Endodermal cell (in vitro differentiated cells): ENCODE data around the gene KDM2B. TPM values are rescaled to one million over a fixed set of nuclear protein-coding genes. Genes with fewer than 3 reads are reported as not detected.

Experiments
- DNase-seq: peaks from one replicate; pipeline ENCODE4 v3.0.0-alpha.2; 2017
- H3K27ac ChIP-seq: 2 replicates; pipeline ENCODE4 v1.5.1; 2013; ENCODE audit warnings: mild to moderate bottlenecking, low read depth, low read length, moderate library complexity
- H3K27me3 ChIP-seq: 2 replicates; pipeline ENCODE4 v1.6.1; 2013; ENCODE audit warnings: mild to moderate bottlenecking, low read length, moderate library complexity; ENCODE audit not compliant: insufficient read depth, control insufficient read depth, poor library complexity, severe bottlenecking
- H3K36me3 ChIP-seq: 2 replicates; pipeline ENCODE4 v1.7.0; 2013; ENCODE audit warnings: mild to moderate bottlenecking, low read length, moderate library complexity; ENCODE audit not compliant: control insufficient read depth, insufficient read depth
- H3K4me1 ChIP-seq: one replicate; pipeline ENCODE4 v1.7.0; 2013; ENCODE audit warnings: low read length; ENCODE audit not compliant: control insufficient read depth, insufficient read depth
- H3K4me3 ChIP-seq: 2 replicates; pipeline ENCODE4 v1.5.1; 2013; ENCODE audit warnings: mild to moderate bottlenecking, low read length, moderate library complexity
- H3K9ac ChIP-seq: 2 replicates; pipeline ENCODE4 v1.6.1; 2013; ENCODE audit warnings: mild to moderate bottlenecking, low read length, moderate library complexity; ENCODE audit not compliant: poor library complexity, severe bottlenecking; ENCODE audit errors: extremely low read depth
- H3K9me3 ChIP-seq: 2 replicates; pipeline ENCODE4 v1.6.1; 2013; ENCODE audit warnings: mild to moderate bottlenecking, low read length, moderate library complexity; ENCODE audit not compliant: control insufficient read depth
- H3K27ac Mint-ChIP-seq: 2 replicates; pipeline ENCODE4 v1.8.0; 2020; ENCODE audit warnings: mixed read lengths
- H3K27me3 Mint-ChIP-seq: 2 replicates; pipeline ENCODE4 v1.8.0; 2021; ENCODE audit warnings: mild to moderate bottlenecking, mixed read lengths; ENCODE audit not compliant: insufficient read depth
- H3K36me3 Mint-ChIP-seq: 2 replicates; pipeline ENCODE4 v1.8.0; 2020; ENCODE audit warnings: low read depth, mixed read lengths
- H3K4me1 Mint-ChIP-seq: 2 replicates; pipeline ENCODE4 v1.8.0; 2020; ENCODE audit warnings: mixed read lengths
- H3K4me3 Mint-ChIP-seq: 2 replicates; pipeline ENCODE4 v1.8.0; 2020; ENCODE audit warnings: mild to moderate bottlenecking, moderate library complexity, mixed read lengths
- H3K9me3 Mint-ChIP-seq: 2 replicates; pipeline ENCODE4 v1.8.0; 2020; ENCODE audit warnings: mild to moderate bottlenecking, mixed read lengths
- CTCF ChIP-seq: fragments of 200-600 bp; sonication (generic); conservative IDR thresholded peaks from 2 replicates; pipeline ENCODE4 v1.5.0; 2021; ENCODE audit warnings: antibody characterized with exemption, mild to moderate bottlenecking
- WGBS, 2 experiments: methylation state at CpG; one replicate each; pipeline versions ENCODE4 v1.1.5 to v1.1.7; 2013; ENCODE audit warnings: missing lambda C conversion rate in 2 of 2, mixed read lengths in 1 of 2; ENCODE audit not compliant: insufficient coverage in 1 of 2, insufficient read length in 1 of 2; 5-methylcytosine and 5-hydroxymethylcytosine counted together
- total RNA-seq, 2 donors: library from RNA; stranded (reverse); fragmentation: NEBNext Ultra II Directional in 1 of 2; extraction: Animal tissue kit (Norgen Biotek cat#: 25700) in 1 of 2; gene quantifications; 2 replicates in 1 of 2; 3 replicates in 1 of 2; pipeline ENCODE4 v1.2.1, GENCODE V29; 2021

Gene KDM2B
- total RNA-seq, 2 donors from 2014 or later: 103 to 125 TPM

- TF ChIP-seq CTCF: no peak
- 7 to 32% methylated on average over 3 of the region's 3 CpGs for WGBS, 2 experiments
- H3K27ac Mint-ChIP-seq: peak overlapping the region; percentile 29
- H3K27me3 Mint-ChIP-seq: no peaks in the 10 kb centered on the region
- H3K36me3 ChIP-seq: no peaks in the 10 kb centered on the region
- H3K9me3 Mint-ChIP-seq: no peaks in the 10 kb centered on the region
- no peak overlapping the region for H3K4me3 ChIP-seq
- peaks cover under 1% of the 10 kb centered on the region for H3K4me1 ChIP-seq
- no peak overlapping the region for H3K4me3 Mint-ChIP-seq
- DNase-seq: peak; percentile 96
- H3K27me3 ChIP-seq: no peaks in the 10 kb centered on the region
- no peak overlapping the region for H3K9ac ChIP-seq
- peaks cover 23% of the 10 kb centered on the region for H3K36me3 Mint-ChIP-seq
- H3K4me1 Mint-ChIP-seq: peaks cover 6% of the 10 kb centered on the region
- peak overlapping the region; percentile 21 for H3K27ac ChIP-seq
- H3K9me3 ChIP-seq: peaks cover 6% of the 10 kb centered on the region
These were observed 104.3 kb downstream of the KDM2B start for GRCh38 chr12:121476477-121476876.

- H3K4me3 ChIP-seq: no peak overlapping the region
- H3K36me3 ChIP-seq: no peaks in the 10 kb centered on the region
- H3K27ac ChIP-seq: no peak overlapping the region
- Mint-ChIP-seq H3K27ac (no peak overlapping the region), H3K4me1 (peaks cover 9% of the 10 kb centered on the region), H3K9me3 (no peaks in the 10 kb centered on the region), H3K36me3 (peaks cover 14% of the 10 kb centered on the region), H3K27me3 (no peaks in the 10 kb centered on the region), H3K4me3 (no peak overlapping the region)
- H3K9me3 ChIP-seq: peaks cover 3% of the 10 kb centered on the region
- 79 to 89% methylated on average over 2 of the region's 2 CpGs for WGBS, 2 experiments
- no peak for TF ChIP-seq CTCF
- no peaks in the 10 kb centered on the region for H3K27me3 ChIP-seq
- H3K4me1 ChIP-seq: peaks cover 4% of the 10 kb centered on the region
- H3K9ac ChIP-seq: no peak overlapping the region
- peak; percentile 57 for DNase-seq
These were observed 105.5 kb downstream of the KDM2B start for GRCh38 chr12:121475279-121475678.

GRCh38 chr12:121472150-121472905 is 108.5 kb downstream of the KDM2B start:
- no peaks in the 10 kb centered on the region for H3K9me3 Mint-ChIP-seq
- no peak overlapping the region for H3K27ac ChIP-seq
- H3K36me3 Mint-ChIP-seq: peaks cover 3% of the 10 kb centered on the region
- H3K4me3 Mint-ChIP-seq: no peak overlapping the region
- peaks cover 4% of the 10 kb centered on the region for H3K4me1 ChIP-seq
- no peaks in the 10 kb centered on the region for H3K36me3 ChIP-seq
- H3K27ac Mint-ChIP-seq: no peak overlapping the region
- peaks cover 9% of the 10 kb centered on the region for H3K4me1 Mint-ChIP-seq
- no peaks in the 10 kb centered on the region for H3K9me3 ChIP-seq
- H3K27me3 Mint-ChIP-seq: no peaks in the 10 kb centered on the region
- no peak overlapping the region for H3K9ac ChIP-seq
- H3K4me3 ChIP-seq: no peak overlapping the region
- no peak for DNase-seq
- TF ChIP-seq CTCF: no peak
- H3K27me3 ChIP-seq: no peaks in the 10 kb centered on the region
- 89 to 95% methylated on average over 3 to 7 of the region's 7 CpGs for WGBS, 2 experiments
